ENCODE data around the gene POLR1A. TPM values are rescaled to one million over a fixed set of nuclear protein-coding genes. Genes with fewer than 3 reads are reported as not detected.

Gene POLR1A
- polyA plus RNA-seq, 3 donors, result 20.1 to 21.6 (median 21.0) TPM

GRCh38 chr2:86105969-86106945 is 571 bp upstream of the POLR1A start, which contains the start of gene PTCD3:
Gene PTCD3 (plus strand): TSS chr2:86106235. CDS start chr2:86106248, 13 bp downstream.
- peak; percentile 86 to 98 (median 91) for DNase-seq (ENCODE audit: extremely low read depth in 1 of 11, low read depth in 9 of 11, low spot score in 4 of 11)

DNA sequence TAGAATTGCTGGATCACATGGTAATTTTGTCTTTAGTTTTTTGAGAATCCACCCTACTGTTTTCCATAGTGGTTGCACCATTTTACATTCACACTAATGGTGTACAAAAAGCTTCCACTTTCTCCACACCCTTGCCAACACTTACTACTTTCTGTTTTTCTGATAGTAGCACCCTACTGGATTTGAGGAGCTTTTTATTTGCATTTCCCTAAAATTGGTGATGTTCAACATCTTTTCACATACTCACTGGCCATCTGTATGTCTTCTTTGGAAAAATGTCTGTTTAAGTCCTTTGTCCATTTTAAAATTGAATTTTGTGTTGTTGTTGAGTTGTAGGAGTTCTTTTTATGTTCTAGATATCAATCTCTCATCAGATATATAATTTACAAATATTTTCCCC is 3.5 kb downstream of the POLR1A start:
- no peak for DNase-seq (ENCODE audit: extremely low read depth in 1 of 11, low read depth in 9 of 11, low spot score in 4 of 11)

GRCh38 chr2:86097913-86098312 is 7.8 kb downstream of the POLR1A start:
- DNase-seq (ENCODE audit: extremely low read depth in 1 of 11, low read depth in 9 of 11, low spot score in 4 of 11), result no peak

DNA sequence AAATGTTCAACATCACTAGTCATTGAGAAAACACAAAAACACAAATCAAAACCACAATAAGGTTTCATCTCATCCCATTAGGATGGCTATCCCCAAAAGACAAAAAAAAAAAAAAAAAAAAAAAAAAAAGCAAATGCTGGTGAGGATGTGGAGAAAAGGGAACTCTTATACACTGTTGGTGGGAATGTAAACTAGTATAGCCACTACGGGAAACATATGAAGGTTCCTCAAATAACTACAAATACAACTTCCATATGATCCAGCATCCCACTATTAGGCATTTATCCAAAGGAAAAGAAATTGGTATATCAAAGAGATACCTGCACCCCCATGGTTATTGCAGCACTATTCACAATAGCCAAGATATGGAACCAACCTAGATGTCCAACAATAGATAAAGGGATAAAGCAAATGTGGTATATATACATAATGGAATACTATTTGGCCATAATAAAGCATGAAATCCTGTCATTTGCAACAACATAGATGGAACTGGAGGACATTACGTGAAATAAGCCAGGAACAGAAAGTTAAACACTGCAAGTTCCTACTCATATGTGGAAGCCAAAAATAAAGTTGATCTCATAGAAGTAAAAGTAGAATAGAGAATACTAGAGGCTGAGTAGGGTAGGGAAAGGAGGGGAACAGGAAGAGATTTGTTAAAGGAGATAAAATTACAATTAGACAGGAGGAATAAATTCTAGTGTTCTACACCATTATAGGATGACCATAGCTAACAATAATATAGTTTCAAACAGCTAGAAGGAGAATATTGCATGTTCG is 8.4 kb downstream of the POLR1A start:
- no peak for DNase-seq (ENCODE audit: extremely low read depth in 1 of 11, low read depth in 9 of 11, low spot score in 4 of 11)

- DNase-seq (ENCODE audit: extremely low read depth in 1 of 11, low read depth in 9 of 11, low spot score in 4 of 11), result no peak
Measured at GRCh38 chr2:86094229-86094628, 11.5 kb downstream of the POLR1A start.

DNA sequence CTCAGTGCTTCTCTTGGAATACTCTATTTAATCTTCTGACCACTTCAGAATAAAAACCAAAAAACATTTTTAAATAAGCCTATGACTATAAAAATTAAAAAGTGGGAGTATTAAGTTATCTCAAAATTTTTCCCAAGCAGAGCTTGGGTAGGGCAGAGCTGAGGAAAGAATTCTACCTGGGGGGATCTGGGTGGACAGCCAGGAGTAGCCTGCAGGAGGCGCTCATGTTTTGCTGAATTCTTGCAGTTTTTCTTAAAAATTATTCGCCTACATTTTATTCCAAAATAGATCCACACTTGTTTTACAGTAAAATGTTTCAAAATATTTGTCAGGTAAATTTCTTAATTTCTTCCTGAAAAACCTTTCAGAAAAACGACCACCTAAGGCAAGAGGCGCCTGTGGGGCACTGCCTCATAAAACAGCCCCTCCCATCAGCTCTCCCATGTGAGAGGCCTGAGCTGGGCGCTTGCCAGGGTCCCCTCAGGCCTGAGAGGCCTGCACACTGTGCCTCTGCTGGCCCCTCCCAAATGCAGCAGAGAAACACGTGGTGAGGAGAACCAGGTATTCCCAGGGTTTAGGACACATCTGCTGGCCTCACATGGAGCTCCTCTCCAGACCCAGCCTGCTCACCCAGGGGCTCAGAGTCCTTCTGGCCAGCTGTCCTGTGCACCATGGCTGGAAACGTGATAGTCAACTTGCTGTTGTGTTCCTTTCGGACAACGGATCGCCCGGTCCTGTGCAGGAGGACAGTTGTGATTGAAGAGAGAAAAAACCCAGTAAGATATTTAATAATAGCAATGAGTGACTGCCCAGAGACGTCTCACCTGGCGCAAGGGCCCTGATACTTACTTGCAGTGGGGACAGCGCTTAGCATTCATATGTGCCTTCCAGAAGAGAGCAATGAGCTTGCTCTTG is 17.5 kb downstream of the POLR1A start:
- DNase-seq (ENCODE audit: extremely low read depth in 1 of 11, low read depth in 9 of 11, low spot score in 4 of 11), result no peak

GRCh38 chr2:86082756-86083155 is 22.9 kb downstream of the POLR1A start:
- DNase-seq (ENCODE audit: extremely low read depth in 1 of 11, low read depth in 9 of 11, low spot score in 4 of 11), result no peak

- no peak for DNase-seq (ENCODE audit: extremely low read depth in 1 of 11, low read depth in 9 of 11, low spot score in 4 of 11)
Measured at GRCh38 chr2:86081724-86082123, 24.0 kb downstream of the POLR1A start.

DNA sequence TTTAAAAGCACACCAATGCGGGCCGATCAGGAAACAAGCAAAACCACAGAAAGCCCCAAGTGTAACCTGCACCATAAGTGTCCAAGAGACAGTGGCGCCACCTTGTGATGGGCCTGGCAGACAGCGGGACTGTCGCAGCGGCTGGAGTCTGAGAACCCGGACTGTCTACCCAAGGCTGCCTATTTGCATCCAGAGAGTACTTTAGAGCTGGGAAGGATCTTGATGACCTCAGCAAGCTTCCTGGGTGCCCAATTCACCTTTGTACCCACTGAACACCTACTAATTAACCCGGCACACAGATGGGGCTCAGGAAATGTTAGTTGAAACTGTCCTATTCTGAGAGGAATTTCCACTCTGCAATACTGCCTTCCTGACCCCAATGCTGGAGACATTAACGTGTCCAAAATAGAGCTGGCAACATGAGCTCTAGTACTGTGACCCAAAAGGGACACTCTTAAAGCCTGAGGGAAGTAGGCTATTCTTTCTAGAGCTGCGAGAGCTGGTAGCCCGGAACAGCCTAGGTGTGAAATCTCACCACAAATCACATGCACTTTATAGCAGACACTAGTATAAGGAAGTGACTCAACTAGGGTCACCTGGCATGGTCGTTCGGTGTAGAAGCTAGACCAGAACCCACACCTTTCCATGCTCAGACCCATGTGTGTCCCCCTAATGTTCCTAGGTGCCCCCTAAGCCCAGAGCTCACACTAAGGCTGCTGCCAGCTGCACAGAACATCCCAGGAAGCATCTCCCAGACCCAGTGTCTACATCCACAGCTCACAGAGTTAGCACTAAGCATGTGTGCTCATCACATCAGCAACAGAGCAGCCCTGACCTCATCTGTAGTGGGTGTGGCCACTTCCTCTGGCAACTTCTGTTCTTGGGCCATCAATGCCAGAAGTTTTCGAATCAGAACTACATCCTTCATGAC is 25.4 kb downstream of the POLR1A start:
- DNase-seq (ENCODE audit: extremely low read depth in 1 of 11, low read depth in 9 of 11, low spot score in 4 of 11), result peak; percentile 17 to 67 (median 31)

DNA sequence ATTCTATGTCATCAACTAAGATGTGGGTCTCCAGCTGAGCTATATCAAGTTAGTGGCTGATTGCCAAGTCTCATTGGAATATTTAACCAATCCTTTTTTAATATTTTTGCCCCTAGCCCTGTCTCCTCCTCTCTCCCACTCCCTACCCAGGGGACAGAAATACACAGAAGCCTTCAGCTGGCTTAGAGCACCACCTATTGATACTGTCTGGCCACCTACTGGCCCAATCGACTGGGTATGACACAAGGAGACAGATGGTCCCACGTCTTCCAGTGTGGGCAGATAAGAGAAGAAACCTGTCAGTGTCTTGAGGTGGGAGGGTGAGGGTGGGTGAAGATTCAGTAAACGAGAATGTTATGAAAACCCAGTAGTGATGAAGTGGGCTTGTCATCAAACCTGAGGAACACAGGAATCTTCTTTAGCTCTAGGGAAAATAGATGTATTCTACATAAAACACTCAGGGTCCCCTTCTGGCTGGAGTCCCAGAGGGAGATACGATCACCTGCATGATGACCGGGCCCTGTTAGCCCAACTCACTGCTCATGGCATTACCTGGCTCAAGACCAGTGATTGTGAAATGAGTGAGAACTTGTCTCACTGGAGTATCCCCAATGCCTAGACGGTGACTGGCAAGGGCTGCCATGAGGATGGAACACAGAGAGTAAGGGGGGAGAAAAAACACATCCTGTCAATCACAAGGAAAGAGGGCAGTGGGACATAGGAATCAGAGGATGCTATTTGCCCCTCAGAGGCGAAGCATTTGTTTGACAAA is 26.7 kb downstream of the POLR1A start:
- DNase-seq (ENCODE audit: extremely low read depth in 1 of 11, low read depth in 9 of 11, low spot score in 4 of 11), result peak in 6 of 11 donors; percentile 1 to 22 (median 14)

GRCh38 chr2:86075886-86076285 is 29.8 kb downstream of the POLR1A start:
- no peak for DNase-seq (ENCODE audit: extremely low read depth in 1 of 11, low read depth in 9 of 11, low spot score in 4 of 11)

DNA sequence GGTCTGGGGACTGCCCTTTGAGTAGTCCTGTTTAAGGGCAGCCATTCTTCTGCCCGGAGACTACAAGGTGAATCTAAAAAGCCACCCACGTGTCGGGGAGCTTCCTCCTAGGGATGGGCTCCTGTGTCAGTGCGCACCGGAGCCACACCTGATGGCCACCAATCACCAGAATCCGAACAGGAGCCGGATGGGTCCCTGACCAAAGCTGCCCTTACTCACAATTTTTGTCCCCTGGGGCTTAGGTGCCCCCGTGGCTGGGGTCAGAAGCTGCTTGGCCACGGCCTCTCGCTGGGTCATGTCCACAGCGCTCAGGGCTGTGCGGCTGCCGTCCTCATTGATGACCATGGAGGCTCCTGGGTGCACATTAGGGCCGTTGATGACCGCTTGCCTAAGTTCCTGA is 30.9 kb downstream of the POLR1A start:
- no peak for DNase-seq (ENCODE audit: extremely low read depth in 1 of 11, low read depth in 9 of 11, low spot score in 4 of 11)

DNA sequence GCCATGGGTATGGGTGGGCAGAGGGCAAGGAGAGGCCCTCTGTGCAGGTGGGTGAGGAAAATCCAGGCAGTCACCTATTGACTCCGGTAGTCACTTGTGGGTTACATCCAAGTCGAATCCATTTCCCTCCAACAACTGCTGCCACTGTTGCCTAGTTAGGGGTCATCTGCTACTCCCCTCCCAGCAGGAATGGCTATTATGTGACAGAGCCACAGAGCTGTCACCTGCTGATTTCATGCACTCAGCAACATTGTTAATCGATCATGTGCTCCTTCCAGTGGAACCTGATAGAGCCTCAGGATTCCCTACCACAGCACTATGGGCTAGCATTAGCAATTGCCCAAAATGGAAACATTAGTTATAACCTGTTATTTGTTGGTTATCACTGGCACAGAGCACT is 31.4 kb downstream of the POLR1A start:
- no peak for DNase-seq (ENCODE audit: extremely low read depth in 1 of 11, low read depth in 9 of 11, low spot score in 4 of 11)

DNA sequence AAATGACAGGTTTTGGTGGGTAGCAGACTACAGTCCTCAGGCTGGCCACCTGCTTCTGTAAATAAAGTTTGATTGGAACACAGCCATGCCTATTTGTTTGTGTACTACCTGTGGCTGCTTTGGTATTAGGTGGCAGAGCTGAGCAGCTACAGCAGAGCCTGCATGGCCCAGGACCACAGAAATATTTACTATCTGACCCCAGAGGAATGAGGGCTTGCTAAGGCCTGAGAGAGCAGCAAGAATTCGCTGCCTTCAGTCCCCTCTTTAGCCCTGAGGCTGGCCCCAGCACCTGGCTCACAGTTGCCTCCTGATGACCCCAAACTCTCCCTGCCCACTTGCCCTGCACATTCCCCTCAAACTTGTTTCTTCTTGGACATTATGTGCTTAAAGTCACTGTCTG is 32.5 kb downstream of the POLR1A start:
- DNase-seq (ENCODE audit: extremely low read depth in 1 of 11, low read depth in 9 of 11, low spot score in 4 of 11), result no peak

GRCh38 chr2:86072271-86072858 is 33.3 kb downstream of the POLR1A start:
- peak in 2 of 11 donors; percentile 12 to 15 for DNase-seq (ENCODE audit: extremely low read depth in 1 of 11, low read depth in 9 of 11, low spot score in 4 of 11)

- no peak for DNase-seq (ENCODE audit: extremely low read depth in 1 of 11, low read depth in 9 of 11, low spot score in 4 of 11)
Measured at GRCh38 chr2:86070868-86071267, 34.8 kb downstream of the POLR1A start.

Measured in renal cortex interstitium (tissue), 11 donors.